Large intestine (tissue), 3 donors: ENCODE data around the gene ITPKB. TPM values are rescaled to one million over a fixed set of nuclear protein-coding genes. Genes with fewer than 3 reads are reported as not detected.
"Not testable (repeated sequence)": the region's sequence is repeated elsewhere in the genome, so short reads cannot be mapped to it uniquely, and the experiment has no call there.

Experiments used
- DNase-seq, 2 donors: peaks; one replicate each; pipeline versions ENCODE4 v3.0.0 to v3.0.0-alpha.2; 2013
- H3K27ac ChIP-seq: one replicate; pipeline ENCODE4 v1.5.1; 2013; ENCODE audit warnings: low read length
- H3K27me3 ChIP-seq: 2 replicates; pipeline ENCODE4 v1.6.1; 2013; ENCODE audit warnings: low read length; ENCODE audit not compliant: control insufficient read depth, insufficient read depth
- H3K36me3 ChIP-seq: 2 replicates; pipeline ENCODE4 v1.6.1; 2013; ENCODE audit warnings: low read length; ENCODE audit not compliant: control insufficient read depth, insufficient read depth
- H3K4me1 ChIP-seq: one replicate; pipeline ENCODE4 v1.6.1; 2013; ENCODE audit warnings: low read length; ENCODE audit not compliant: control insufficient read depth, insufficient read depth
- H3K4me3 ChIP-seq: one replicate; pipeline ENCODE4 v1.5.1; 2013; ENCODE audit warnings: low read length
- H3K9me3 ChIP-seq: one replicate; pipeline ENCODE4 v1.6.1; 2013; ENCODE audit warnings: mild to moderate bottlenecking, low read depth, low read length, moderate library complexity; ENCODE audit not compliant: control insufficient read depth
- WGBS: methylation state at CpG from one replicate; pipeline ENCODE4 v1.1.5; 2013; ENCODE audit warnings: low lambda C conversion rate; ENCODE audit not compliant: insufficient coverage; 5-methylcytosine and 5-hydroxymethylcytosine counted together
- polyA plus RNA-seq: library from polyadenylated mRNA; unstranded; fragments of 120-200 nt; gene quantifications from one replicate; pipeline ENCODE4 v1.2.1, GENCODE V29; 2013

ITPKB gene
- polyA plus RNA-seq, 1 donor: 13.0 TPM

DNA sequence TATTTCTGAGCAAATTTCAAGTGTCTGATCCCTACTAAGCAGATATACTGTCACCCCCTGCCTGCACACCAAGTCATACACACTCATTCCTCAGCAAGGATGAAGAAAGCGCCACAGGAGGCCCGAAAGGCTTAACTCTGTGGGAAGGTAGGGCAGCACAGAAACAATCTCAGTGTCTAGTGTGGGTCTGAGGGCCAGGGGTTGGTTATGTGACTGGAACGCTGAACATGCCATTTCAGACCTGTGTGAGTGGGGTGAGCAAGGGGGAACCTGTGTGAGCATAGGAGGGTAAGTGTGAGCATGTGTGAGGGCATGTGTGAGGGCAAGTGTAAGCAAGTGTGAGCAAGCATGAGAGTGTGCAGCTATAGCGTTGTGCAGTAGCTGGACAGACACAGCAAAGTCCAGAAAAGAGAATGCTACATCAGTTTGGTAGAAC, 6.2 kb downstream of the ITPKB start:
- Histone ChIP-seq H3K36me3 (peaks cover 39% of the 10 kb centered on the region), H3K9me3 (no peaks in the 10 kb centered on the region), H3K4me3 (no peak overlapping the region), H3K27ac (no peak overlapping the region), H3K4me1 (peaks cover 7% of the 10 kb centered on the region), H3K27me3 (no peaks in the 10 kb centered on the region)
- WGBS: no CpG with 5 or more reads among the region's 4 CpGs
- no peak for DNase-seq

DNA sequence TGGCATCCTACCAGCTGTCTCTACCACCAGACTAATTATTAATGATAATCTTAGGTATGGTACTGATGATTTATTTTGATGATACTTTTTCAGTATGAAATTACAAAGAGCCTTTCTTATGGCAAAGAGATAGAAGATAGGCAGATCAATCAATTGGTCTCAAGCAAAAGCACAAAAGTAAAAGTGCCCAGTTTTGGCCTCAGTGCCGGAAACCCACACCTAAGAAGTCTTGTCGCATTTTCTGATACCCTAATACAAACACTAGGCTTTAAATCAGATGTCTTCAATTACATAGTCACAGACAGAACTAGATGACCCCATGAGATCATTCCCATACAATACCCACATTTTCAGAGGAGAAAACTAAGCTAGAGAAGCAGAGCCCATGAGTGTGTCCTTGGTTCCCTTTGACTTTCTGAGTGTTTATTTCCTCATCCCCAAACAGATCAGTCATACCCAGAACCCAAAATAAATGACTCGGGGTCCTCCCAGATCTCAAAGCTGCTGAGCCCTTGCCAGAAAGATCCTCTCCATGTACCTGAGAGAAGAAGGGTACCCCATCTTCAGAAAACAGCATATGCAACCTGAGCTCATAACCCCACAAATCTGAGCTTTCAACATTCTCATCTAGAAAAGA, 7.7 kb downstream of the ITPKB start:
- no peak overlapping the region for H3K27ac ChIP-seq
- no peak overlapping the region for H3K4me3 ChIP-seq
- WGBS: 50% methylated on average over 1 of the region's 3 CpGs
- no peaks in the 10 kb centered on the region for H3K27me3 ChIP-seq
- no peaks in the 10 kb centered on the region for H3K9me3 ChIP-seq
- DNase-seq: no peak
- peaks cover under 1% of the 10 kb centered on the region for H3K4me1 ChIP-seq
- peaks cover 34% of the 10 kb centered on the region for H3K36me3 ChIP-seq

DNA sequence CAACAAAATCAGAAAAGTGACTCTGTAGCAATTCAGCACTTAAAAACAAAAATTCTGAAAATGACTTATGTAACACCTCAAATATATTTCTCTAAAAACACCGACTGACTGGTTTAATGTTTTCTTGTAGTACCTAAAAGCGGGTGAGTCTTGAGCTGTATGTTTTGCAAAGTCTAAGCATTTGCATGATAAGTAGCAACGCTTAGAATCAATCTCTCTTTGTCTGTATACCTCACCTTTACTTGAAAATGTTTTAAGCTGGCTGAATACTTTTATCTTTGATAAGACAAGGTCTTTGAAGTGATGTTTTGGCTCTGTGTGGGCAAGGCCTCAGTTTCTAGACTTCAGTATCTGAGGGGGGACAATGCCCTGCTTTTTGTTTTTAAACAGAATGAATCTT, 8.2 kb downstream of the ITPKB start:
- H3K36me3 ChIP-seq: peaks cover 30% of the 10 kb centered on the region
- no peak overlapping the region for H3K27ac ChIP-seq
- WGBS: no CpG with 5 or more reads among the region's 3 CpGs
- H3K4me1 ChIP-seq: no peaks in the 10 kb centered on the region
- H3K4me3 ChIP-seq: no peak overlapping the region
- H3K27me3 ChIP-seq: no peaks in the 10 kb centered on the region
- no peak for DNase-seq
- H3K9me3 ChIP-seq: no peaks in the 10 kb centered on the region

GRCh38 chr1:226730071-226730470, 9.0 kb downstream of the ITPKB start:
- H3K9me3 ChIP-seq: no peaks in the 10 kb centered on the region
- no peak overlapping the region for H3K27ac ChIP-seq
- no peaks in the 10 kb centered on the region for H3K4me1 ChIP-seq
- no peaks in the 10 kb centered on the region for H3K27me3 ChIP-seq
- no CpG with 5 or more reads among the region's 1 CpG for WGBS
- peaks cover 23% of the 10 kb centered on the region for H3K36me3 ChIP-seq
- DNase-seq: no peak
- H3K4me3 ChIP-seq: no peak overlapping the region

GRCh38 chr1:226728448-226728847, 10.6 kb downstream of the ITPKB start:
- no CpG with 5 or more reads among the region's 6 CpGs for WGBS
- peaks cover 6% of the 10 kb centered on the region for H3K4me1 ChIP-seq
- H3K36me3 ChIP-seq: peaks cover 15% of the 10 kb centered on the region

DNA sequence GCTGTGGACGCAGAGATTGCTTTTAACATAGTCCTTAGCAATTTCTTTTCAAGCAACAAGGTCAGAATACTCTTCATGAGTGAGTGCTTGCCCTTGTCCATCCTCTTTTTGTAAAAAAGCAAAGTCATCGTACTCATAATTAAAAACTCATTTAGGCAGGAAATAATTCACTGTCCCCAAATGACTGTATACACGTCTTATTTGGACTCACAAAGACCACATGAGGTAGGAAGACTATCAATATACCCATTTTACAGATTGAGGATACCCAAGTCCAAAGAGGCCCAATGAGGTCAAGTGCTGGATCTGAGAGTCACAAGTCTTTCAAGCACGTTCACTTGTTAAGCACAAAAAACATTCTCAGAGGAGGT, 13.2 kb downstream of the ITPKB start:
- no CpG with 5 or more reads among the region's 4 CpGs for WGBS
- Histone ChIP-seq H3K27ac (no peak overlapping the region), H3K4me1 (peaks cover 6% of the 10 kb centered on the region), H3K27me3 (no peaks in the 10 kb centered on the region), H3K36me3 (peaks cover 13% of the 10 kb centered on the region), H3K9me3 (no peaks in the 10 kb centered on the region), H3K4me3 (no peak overlapping the region)
- no peak for DNase-seq

More at GRCh38 chr1:226728448-226728847, 10.6 kb downstream of the ITPKB start:
- H3K27ac ChIP-seq: no peak overlapping the region
- no peaks in the 10 kb centered on the region for H3K9me3 ChIP-seq
- no peak overlapping the region for H3K4me3 ChIP-seq
- H3K27me3 ChIP-seq: no peaks in the 10 kb centered on the region
- no peak for DNase-seq

- H3K36me3 ChIP-seq: peaks cover 9% of the 10 kb centered on the region
- H3K4me3 ChIP-seq: no peak overlapping the region
- no peaks in the 10 kb centered on the region for H3K27me3 ChIP-seq
- peak in 1 of 2 donors; percentile 43 for DNase-seq
- no peak overlapping the region for H3K27ac ChIP-seq
- no peaks in the 10 kb centered on the region for H3K9me3 ChIP-seq
- H3K4me1 ChIP-seq: peaks cover 6% of the 10 kb centered on the region
- no CpG with 5 or more reads among the region's 13 CpGs for WGBS
Observed at GRCh38 chr1:226723657-226724532, 15.2 kb downstream of the ITPKB start.

DNA sequence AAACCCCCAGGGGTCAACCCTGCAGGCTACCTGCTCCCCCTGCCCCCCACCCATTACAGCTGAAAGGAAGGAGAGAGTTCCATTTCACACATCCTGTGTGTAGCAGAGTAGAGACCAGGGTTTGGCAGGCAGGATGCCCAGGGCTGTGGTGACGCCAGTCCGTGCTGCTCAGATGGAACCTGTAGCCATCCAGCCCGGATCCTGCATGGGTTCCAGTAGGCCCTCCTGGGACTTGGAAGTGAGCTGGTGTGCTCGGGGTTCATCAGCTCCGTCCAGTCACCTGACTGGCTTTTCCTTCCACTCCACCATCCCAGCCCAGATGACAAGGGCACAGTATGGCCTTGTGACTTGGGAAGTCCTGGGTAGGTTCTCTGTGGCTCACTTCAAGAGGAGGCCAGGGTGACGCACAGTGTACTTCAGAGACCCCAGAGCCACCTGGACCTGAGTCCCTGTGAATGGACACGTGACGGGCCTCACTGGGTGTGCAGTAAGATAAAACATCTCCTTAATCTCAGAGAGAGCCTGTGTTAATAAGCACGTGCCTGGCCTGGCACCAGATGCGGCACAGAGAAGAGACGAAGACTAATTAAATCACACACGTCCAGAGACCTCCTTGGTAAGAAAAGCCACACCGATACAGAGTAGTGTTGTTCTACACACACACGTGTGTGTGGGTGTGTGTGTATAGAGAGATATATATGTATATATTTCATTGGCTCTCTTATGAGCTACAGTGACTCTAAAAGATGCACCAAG, 16.0 kb downstream of the ITPKB start:
- Histone ChIP-seq H3K9me3 (no peaks in the 10 kb centered on the region), H3K27me3 (no peaks in the 10 kb centered on the region), H3K4me3 (no peak overlapping the region), H3K36me3 (peaks cover 5% of the 10 kb centered on the region), H3K4me1 (peaks cover 6% of the 10 kb centered on the region), H3K27ac (no peak overlapping the region)
- no CpG with 5 or more reads among the region's 14 CpGs for WGBS
- DNase-seq: no peak

DNA sequence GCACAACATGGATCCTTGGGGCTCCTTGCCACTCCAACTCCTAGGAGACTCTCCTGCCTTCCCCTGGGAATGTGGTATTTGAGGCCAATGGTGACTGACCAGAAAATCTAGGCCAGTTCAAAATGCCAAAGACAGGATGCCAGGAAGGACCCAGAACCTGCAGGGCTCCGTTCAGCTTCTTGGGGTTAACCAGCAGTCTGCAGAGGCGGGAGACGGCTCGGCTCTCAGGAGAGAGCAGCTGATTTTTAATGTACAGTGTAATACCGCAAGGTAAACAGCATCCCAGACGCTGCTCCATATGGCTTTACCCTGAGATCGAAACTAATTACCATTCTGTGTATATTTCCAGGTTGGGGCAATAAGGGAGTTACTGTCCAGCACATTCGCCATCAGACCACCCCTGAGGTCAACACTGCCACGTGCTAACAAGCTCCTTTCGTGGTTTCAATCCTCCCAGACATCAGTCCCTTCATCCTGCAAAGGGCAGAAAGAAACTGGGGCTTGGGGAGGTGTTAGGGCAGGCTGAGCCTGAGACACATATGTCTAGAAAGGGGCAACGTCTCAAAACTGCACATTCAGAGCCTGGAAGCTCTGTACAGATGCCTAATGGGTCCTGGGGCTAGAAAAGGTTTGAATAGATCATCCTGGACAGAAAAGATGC, 16.7 kb downstream of the ITPKB start:
- Histone ChIP-seq H3K4me1 (peaks cover 6% of the 10 kb centered on the region), H3K9me3 (no peaks in the 10 kb centered on the region), H3K27me3 (no peaks in the 10 kb centered on the region), H3K4me3 (no peak overlapping the region), H3K27ac (no peak overlapping the region), H3K36me3 (peaks cover 5% of the 10 kb centered on the region)
- DNase-seq: no peak
- no CpG with 5 or more reads among the region's 11 CpGs for WGBS

GRCh38 chr1:226720574-226720973, 18.5 kb downstream of the ITPKB start:
- not testable (repeated sequence) for H3K27ac ChIP-seq, H3K4me1 ChIP-seq
- no CpG with 5 or more reads among the region's 13 CpGs for WGBS

More at GRCh38 chr1:226720574-226720973, 18.5 kb downstream of the ITPKB start:
- not testable (repeated sequence) for H3K36me3 ChIP-seq, H3K27me3 ChIP-seq, H3K9me3 ChIP-seq, H3K4me3 ChIP-seq, DNase-seq
